ENCODE measurements around the gene PRKAA1. TPM values are rescaled to one million over a fixed set of nuclear protein-coding genes. Genes with fewer than 3 reads are reported as not detected.
"Not testable (repeated sequence)": the region's sequence is repeated elsewhere in the genome, so short reads cannot be mapped to it uniquely, and the experiment has no call there.

The PRKAA1 gene
- total and polyA plus RNA-seq, 7 donors = 9.6 to 36.8 (median 28.1) TPM

DNA sequence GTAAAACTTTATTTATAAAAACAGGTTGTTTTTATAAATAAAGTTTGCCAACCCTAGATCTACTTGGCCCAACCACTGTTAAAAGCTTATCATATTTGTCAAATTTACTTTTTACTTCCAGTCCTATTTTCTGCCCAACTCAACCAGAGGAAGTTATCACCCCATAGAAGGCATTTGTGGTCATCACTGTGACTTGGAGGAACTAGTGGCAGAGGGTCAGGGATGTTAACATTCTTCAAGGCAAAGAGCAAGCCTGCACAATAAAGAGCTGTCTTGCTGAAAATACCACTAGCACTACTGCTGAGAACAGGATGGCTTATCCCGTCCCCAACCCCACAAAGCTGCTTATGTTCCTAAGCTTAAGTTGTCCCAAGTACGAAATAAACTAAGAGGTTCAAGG is 64.7 kb downstream of the PRKAA1 start:
- no peaks in the 10 kb centered on the region for H3K9me3 ChIP-seq
- H3K36me3 ChIP-seq (ENCODE audit: insufficient read depth in 1 of 2, low read depth in 1 of 2) = peaks cover 0 to 7% of the 10 kb centered on the region in 2 donors
- H3K27ac ChIP-seq = no peak overlapping the region
- TF ChIP-seq, protein P1, sequence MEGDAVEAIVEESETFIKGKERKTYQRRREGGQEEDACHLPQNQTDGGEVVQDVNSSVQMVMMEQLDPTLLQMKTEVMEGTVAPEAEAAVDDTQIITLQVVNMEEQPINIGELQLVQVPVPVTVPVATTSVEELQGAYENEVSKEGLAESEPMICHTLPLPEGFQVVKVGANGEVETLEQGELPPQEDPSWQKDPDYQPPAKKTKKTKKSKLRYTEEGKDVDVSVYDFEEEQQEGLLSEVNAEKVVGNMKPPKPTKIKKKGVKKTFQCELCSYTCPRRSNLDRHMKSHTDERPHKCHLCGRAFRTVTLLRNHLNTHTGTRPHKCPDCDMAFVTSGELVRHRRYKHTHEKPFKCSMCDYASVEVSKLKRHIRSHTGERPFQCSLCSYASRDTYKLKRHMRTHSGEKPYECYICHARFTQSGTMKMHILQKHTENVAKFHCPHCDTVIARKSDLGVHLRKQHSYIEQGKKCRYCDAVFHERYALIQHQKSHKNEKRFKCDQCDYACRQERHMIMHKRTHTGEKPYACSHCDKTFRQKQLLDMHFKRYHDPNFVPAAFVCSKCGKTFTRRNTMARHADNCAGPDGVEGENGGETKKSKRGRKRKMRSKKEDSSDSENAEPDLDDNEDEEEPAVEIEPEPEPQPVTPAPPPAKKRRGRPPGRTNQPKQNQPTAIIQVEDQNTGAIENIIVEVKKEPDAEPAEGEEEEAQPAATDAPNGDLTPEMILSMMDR (IDR thresholded peaks at IDR 0.05) = no peak
- no peak overlapping the region for H3K4me3 ChIP-seq
- intact Hi-C loops (cut with DNase I) = loop anchor here in 1 of 2 donors (10.0 kb wide), 1 partner anchor 1019 kb away; no protein-coding TSS in a partner anchor
- H3K4me1 ChIP-seq = peaks cover 13% of the 10 kb centered on the region
- WGBS, 3 donors = 80 to 93% (median 87%) methylated on average over 2 of the region's 2 CpGs
- no peak for DNase-seq
- no peaks in the 10 kb centered on the region for H3K27me3 ChIP-seq (ENCODE audit: insufficient read depth in 3 of 3, low read length in 2 of 3)
- no peak for ATAC-seq

DNA sequence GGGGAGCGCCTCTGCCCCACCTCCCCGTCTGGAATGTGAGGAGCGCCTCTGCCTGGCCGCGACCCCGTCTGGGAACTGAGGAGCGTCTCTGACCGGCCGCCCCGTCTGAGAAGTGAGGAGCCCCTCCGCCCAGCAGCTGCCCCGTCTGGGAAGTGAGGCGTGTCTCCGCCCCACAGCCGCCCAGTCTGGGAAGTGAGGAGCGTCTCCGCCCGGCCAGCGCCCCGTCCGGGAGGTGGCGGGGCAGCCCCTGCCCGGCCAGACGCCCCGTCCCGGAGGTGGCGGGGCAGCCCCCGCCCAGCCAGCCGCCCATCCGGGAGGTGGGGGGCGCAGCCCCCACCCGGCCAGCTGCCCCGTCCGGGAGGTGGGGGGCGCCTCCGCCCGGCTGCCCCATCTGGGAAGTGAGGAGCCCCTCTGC is 75.7 kb downstream of the PRKAA1 start:
- intact Hi-C loops (cut with DNase I); H3K27me3 ChIP-seq (ENCODE audit: insufficient read depth in 3 of 3, low read length in 2 of 3); H3K27ac ChIP-seq; DNase-seq; H3K4me3 ChIP-seq; ATAC-seq; H3K4me1 ChIP-seq; H3K9me3 ChIP-seq: not testable (repeated sequence)
- H3K36me3 ChIP-seq (ENCODE audit: insufficient read depth in 1 of 2, low read depth in 1 of 2) = peaks cover 3 to 36% of the 10 kb centered on the region in 2 donors
- 92 to 94% (median 93%) methylated on average over 27 to 37 of the region's 37 CpGs for WGBS, 3 donors

DNA sequence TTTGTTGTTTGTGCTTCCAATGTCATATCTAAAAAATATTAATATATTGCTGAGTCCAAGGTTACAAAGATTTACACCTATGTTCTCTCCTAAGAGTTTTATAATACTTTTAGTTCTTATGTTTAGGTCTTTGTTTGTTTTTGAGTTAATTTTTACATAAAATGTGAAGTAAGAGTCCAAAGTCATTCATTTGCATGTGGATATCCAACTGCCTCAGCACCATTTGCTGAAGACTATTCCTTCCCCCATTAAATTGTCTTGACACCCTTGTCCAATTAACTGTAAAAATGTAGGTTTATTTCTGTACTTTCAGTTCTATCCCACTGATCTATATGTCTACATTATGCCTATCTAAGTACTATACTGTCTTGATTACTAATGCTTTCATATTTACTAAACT is 78.1 kb downstream of the PRKAA1 start:
- Histone ChIP-seq H3K27ac (no peak overlapping the region), H3K9me3 (no peaks in the 10 kb centered on the region), H3K36me3 (ENCODE audit: insufficient read depth in 1 of 2, low read depth in 1 of 2) (peaks cover 3 to 20% of the 10 kb centered on the region in 2 donors), H3K27me3 (ENCODE audit: insufficient read depth in 3 of 3, low read length in 2 of 3) (no peaks in the 10 kb centered on the region), H3K4me3 (no peak overlapping the region), H3K4me1 (no peaks in the 10 kb centered on the region)
- no peak for DNase-seq
- TF ChIP-seq, protein P1 (IDR thresholded peaks at IDR 0.05) = no peak
- intact Hi-C loops (cut with DNase I) = no loop called here
- no peak for ATAC-seq

DNA sequence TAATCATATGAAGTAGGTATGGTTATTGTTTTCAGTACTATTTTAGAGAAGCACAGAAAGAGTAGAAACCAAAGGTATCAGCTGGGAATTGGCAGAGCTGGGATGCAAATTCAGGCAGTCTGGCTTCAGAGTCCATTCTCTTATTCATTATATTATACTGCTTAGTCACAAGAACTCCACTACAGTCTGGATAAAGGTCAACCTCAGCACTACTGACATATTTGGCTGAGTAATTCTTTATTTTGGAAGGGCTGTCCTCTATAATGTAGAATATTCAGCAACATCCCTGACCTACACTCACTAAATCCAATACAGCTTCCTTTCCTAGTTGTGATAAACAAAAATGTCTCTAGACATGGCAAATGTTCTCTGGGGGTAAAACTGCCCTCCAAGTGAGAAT is 80.9 kb downstream of the PRKAA1 start:
- ATAC-seq = peak in 1 of 4 donors; percentile 44
- H3K4me1 ChIP-seq = no peaks in the 10 kb centered on the region
- intact Hi-C loops (cut with DNase I) = no loop called here
- no peak for DNase-seq
- TF ChIP-seq, protein P1 (IDR thresholded peaks at IDR 0.05) = no peak
- no peak overlapping the region for H3K27ac ChIP-seq
- no peaks in the 10 kb centered on the region for H3K9me3 ChIP-seq
- no peaks in the 10 kb centered on the region for H3K27me3 ChIP-seq (ENCODE audit: insufficient read depth in 3 of 3, low read length in 2 of 3)
- H3K4me3 ChIP-seq = no peak overlapping the region
- peaks cover 3 to 10% of the 10 kb centered on the region in 2 donors for H3K36me3 ChIP-seq (ENCODE audit: insufficient read depth in 1 of 2, low read depth in 1 of 2)

DNA sequence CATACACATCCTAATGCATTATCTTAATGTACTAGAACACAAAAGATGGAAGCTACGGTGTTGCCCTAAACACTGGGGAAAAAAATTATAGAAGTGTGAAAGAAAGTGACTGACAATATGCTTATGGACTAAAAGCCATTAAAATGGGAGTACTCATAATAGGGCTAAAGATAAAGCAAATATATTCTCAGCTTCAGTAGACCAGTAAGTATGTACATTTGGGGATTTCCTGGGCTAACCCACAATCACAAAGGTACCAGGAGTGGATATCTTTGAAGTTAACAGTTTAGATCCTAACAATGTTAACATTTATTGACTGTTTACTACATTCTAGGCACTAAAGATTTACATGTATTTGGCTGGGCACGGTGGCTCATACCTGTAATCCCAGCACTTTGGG is 81.6 kb downstream of the PRKAA1 start:
- H3K27me3 ChIP-seq (ENCODE audit: insufficient read depth in 3 of 3, low read length in 2 of 3) = no peaks in the 10 kb centered on the region
- no peak overlapping the region for H3K4me3 ChIP-seq
- H3K36me3 ChIP-seq (ENCODE audit: insufficient read depth in 1 of 2, low read depth in 1 of 2) = peaks cover 3 to 7% of the 10 kb centered on the region in 2 donors
- WGBS, 3 donors = 94 to 99% (median 95%) methylated on average over 2 of the region's 2 CpGs
- intact Hi-C loops (cut with DNase I) = no loop called here
- H3K9me3 ChIP-seq = no peaks in the 10 kb centered on the region
- H3K4me1 ChIP-seq = no peaks in the 10 kb centered on the region
- ATAC-seq = no peak
- DNase-seq = no peak
- no peak overlapping the region for H3K27ac ChIP-seq
- TF ChIP-seq, protein P1 (IDR thresholded peaks at IDR 0.05) = no peak
